HepG2 (cell line): ENCODE results near the gene IRF2. TPM values are rescaled to one million over a fixed set of nuclear protein-coding genes. Genes with fewer than 3 reads are reported as not detected.

Source experiments
- BHLHE40 ChIP-seq: IDR thresholded peaks from 2 replicates; pipeline ENCODE4 v1.6.1; 2011; ENCODE audit warnings: low read length, improper control_type of control experiment
- BRF2 ChIP-seq: sonication (generic); formaldehyde crosslinking; IDR thresholded peaks from 2 replicates; pipeline ENCODE4 v1.8.1; 2022; ENCODE audit warnings: mild to moderate bottlenecking, missing genetic modification reagents
- CEBPZ ChIP-seq: IDR thresholded peaks from 2 replicates; pipeline ENCODE4 v1.6.1; 2012; ENCODE audit warnings: low read length, improper control_type of control experiment
- CSRNP2 ChIP-seq: sonication (generic); formaldehyde crosslinking; conservative IDR thresholded peaks from 2 replicates; pipeline ENCODE4 v1.8.0; 2022; ENCODE audit warnings: low read depth, missing genetic modification reagents
- FOXO1 ChIP-seq: sonication (generic); formaldehyde crosslinking; IDR thresholded peaks from 2 replicates; pipeline ENCODE4 v1.4.0; 2020; ENCODE audit warnings: missing genetic modification reagents
- FOXP1 ChIP-seq, 2 experiments: fragments of 450-650 bp in 1 of 2; IDR thresholded peaks; 2 replicates each; pipeline ENCODE4 v1.6.1; 2017 to 2018; ENCODE audit warnings: antibody characterized with exemption in 1 of 2
- HNF1B ChIP-seq: sonication (generic); formaldehyde crosslinking; IDR thresholded peaks from 2 replicates; pipeline ENCODE4 v1.5.1; 2020; ENCODE audit warnings: mild to moderate bottlenecking, moderate library complexity, missing genetic modification reagents
- MAZ ChIP-seq, 2 experiments: sonication (generic) in 1 of 2; formaldehyde crosslinking in 1 of 2; IDR thresholded peaks; 2 replicates each; pipeline versions ENCODE4 v1.5.0 to v1.6.1; 2012 to 2020; ENCODE audit warnings: low read depth in 2 of 2, mild to moderate bottlenecking in 2 of 2, borderline replicate concordance in 1 of 2, improper control_type of control experiment in 1 of 2, low read length in 1 of 2, missing genetic modification reagents in 1 of 2, moderate library complexity in 1 of 2
- MLLT10 ChIP-seq: sonication (generic); formaldehyde crosslinking; IDR thresholded peaks from 2 replicates; pipeline ENCODE4 v1.4.0; 2020; ENCODE audit warnings: missing genetic modification reagents
- RAD21 ChIP-seq: fragments of 450-650 bp; formaldehyde crosslinking; IDR thresholded peaks from 2 replicates; pipeline ENCODE4 v1.5.0; 2020; ENCODE audit warnings: mild to moderate bottlenecking
- SATB2 ChIP-seq: sonication (generic); formaldehyde crosslinking; IDR thresholded peaks from 2 replicates; pipeline ENCODE4 v1.5.0; 2020; ENCODE audit warnings: missing genetic modification reagents
- SP140L ChIP-seq: sonication (generic); formaldehyde crosslinking; IDR thresholded peaks from 2 replicates; pipeline ENCODE4 v1.4.0; 2020; ENCODE audit warnings: missing genetic modification reagents, borderline replicate concordance
- UBTF ChIP-seq: sonication (generic); formaldehyde crosslinking; IDR thresholded peaks from 2 replicates; pipeline ENCODE4 v1.4.0; 2020; ENCODE audit warnings: mild to moderate bottlenecking, missing genetic modification reagents
- ZNF280B ChIP-seq: sonication (generic); formaldehyde crosslinking; IDR thresholded peaks from 2 replicates; pipeline ENCODE4 v1.5.0; 2020; ENCODE audit warnings: missing genetic modification reagents, mild to moderate bottlenecking, borderline replicate concordance
- ZNF597 ChIP-seq: sonication (generic); formaldehyde crosslinking; IDR thresholded peaks from 2 replicates; pipeline ENCODE4 v1.5.0; 2020; ENCODE audit warnings: missing genetic modification reagents
- polyA plus RNA-seq, 8 experiments: library from polyadenylated mRNA; depleted of rRNA in 3 of 8; stranded (reverse) in 7 of 8; unstranded in 1 of 8; fragments of >200 nt; fragmentation: Illumina TruSeq in 4 of 8; extraction: Trizol in 4 of 8; gene quantifications; 2 replicates each; pipeline versions ENCODE4 v1.2.1 to v1.2.3, GENCODE V29; 2011 to 2016; ENCODE audit warnings: low read depth in 4 of 8, missing spikeins in 1 of 8, mixed read lengths in 1 of 8; ENCODE audit not compliant: insufficient read depth in 1 of 8
- total RNA-seq, 5 experiments: library from RNA; depleted of rRNA; stranded (reverse); fragments of >200 nt; fragmentation: Illumina TruSeq; extraction: Trizol; gene quantifications; 2 replicates each; pipeline ENCODE4 v1.2.3, GENCODE V29; 2016; ENCODE audit warnings: low read depth in 1 of 5

Gene IRF2
- total and polyA plus RNA-seq, 2 of the 13 experiments (the other 11 are each of a cell fraction or from before 2014, with no cell fraction given) = 15.5 to 28.8 TPM

GRCh38 chr4:184464759-184465454, 9.4 kb downstream of the IRF2 start (continued):
- TF ChIP-seq ZNF597 (CRISPR knock-in tag) (no peak), MLLT10 (CRISPR knock-in tag) (no peak), MAZ (IDR thresholded peaks at IDR 0.05; ENCODE audit: borderline replicate concordance, low read depth, low read length) (no peak), MAZ (CRISPR knock-in tag; IDR thresholded peaks at IDR 0.05; ENCODE audit: low read depth) (no peak), RAD21 (CRISPR knock-in tag) (no peak), CEBPZ (no peak), FOXO1 (CRISPR knock-in tag) (peak; percentile 92), SATB2 (CRISPR knock-in tag) (no peak), BRF2 (CRISPR knock-in tag) (no peak), HNF1B (CRISPR knock-in tag) (no peak), SP140L (no peak), BHLHE40 (no peak), ZNF280B (no peak), FOXP1 (IDR thresholded peaks at IDR 0.05) (peak; percentile 98), FOXP1 (CRISPR knock-in tag; IDR thresholded peaks at IDR 0.05) (peak; percentile 100), CSRNP2 (CRISPR knock-in tag) (no peak), UBTF (CRISPR knock-in tag) (no peak)
